HT-29 (cell line): ENCODE measurements around the gene CD200R1L. TPM values are rescaled to one million over a fixed set of nuclear protein-coding genes. Genes with fewer than 3 reads are reported as not detected.

Source experiments
- total RNA-seq: library from RNA; depleted of rRNA; stranded (reverse); fragments of >200 nt; shearing (Covaris generic); gene quantifications from 2 replicates; pipeline ENCODE4 v1.2.3, GENCODE V29; 2014; rRNA removed

CD200R1L gene
- total RNA-seq, 1 experiment from 2014 or later, result not detected

Other genes starting within 250 kb of the CD200R1L start
- gene CCDC80, start 205.7 kb downstream of the CD200R1L start, total RNA-seq, result 0.29 and 0.41 TPM in 2 replicates
- not detected in 2 replicates for gene CD200R1, start 128.2 kb upstream of the CD200R1L start, total RNA-seq
- gene GTPBP8, start 144.1 kb upstream of the CD200R1L start, total RNA-seq, result 45.2 and 47.1 TPM in 2 replicates